NCI-H2171 (cell line): Measurements from ENCODE around the gene CCDC47.
A peak's percentile ranks its signal among the peaks of the same experiment; 100 is the strongest.

Source experiments
- DNase-seq: peaks from one replicate; lab custom pipeline; 2025; lab: John Stamatoyannopoulos, UW

Gene CCDC47

DNA sequence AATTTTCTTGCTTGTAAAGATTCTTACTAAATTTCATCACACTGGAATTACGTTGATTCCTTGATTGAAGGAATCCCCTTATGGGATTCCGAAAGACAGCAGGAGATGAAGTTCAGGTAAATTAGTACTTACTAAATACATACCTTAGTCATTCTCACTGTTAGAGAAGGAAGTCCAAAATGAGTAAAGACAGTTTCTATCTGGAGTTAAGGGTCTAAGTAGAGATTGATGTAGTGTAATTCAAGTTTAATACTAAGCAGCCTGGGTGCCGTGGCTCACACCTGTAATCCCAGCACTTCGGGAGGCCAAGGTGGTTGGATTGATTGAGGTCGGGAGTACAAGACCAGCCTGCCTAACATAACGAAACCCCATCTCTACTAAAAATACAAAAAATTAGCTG is 10.1 kb upstream of the CCDC47 start:
- DNase-seq, result no peak

DNA sequence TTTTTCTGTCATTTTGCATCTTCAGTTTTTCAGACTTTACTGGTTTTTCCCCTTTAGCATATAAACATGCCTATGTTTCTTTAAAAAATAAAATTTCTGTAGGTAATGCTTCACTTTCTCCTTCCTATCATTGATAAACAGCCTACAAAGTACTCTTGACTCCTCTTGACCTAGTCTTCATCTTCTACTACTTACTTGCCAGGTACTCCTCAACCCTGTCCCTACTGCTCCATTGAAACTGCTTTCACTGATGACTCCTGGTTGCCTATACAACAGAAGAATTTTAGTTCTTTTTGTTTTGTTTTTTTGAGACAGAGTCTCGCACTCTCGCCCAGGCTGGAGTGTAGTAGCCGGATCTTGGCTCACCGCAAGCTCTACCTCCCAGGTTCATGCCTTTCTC is 7.5 kb upstream of the CCDC47 start:
- DNase-seq, result no peak

DNA sequence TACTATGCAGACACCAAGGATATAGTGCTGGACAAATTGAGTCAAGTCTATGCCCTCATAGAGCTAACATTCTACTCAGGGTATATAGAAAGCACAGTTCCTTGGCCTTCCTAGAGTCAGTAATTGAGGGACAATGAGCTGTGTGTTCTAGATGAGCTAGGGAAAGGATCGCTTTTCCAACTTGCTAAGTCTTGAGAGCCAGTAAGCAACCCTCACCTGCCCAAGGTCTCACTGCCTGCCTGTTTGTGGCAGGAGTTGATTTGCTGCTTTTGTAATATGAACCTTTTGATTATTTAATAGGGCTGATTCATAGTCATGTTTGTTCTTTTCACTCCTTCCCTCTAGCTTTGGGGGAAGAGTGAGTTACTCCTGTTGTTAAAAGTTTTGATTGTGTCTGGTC is 7.1 kb upstream of the CCDC47 start:
- DNase-seq, result no peak

DNA sequence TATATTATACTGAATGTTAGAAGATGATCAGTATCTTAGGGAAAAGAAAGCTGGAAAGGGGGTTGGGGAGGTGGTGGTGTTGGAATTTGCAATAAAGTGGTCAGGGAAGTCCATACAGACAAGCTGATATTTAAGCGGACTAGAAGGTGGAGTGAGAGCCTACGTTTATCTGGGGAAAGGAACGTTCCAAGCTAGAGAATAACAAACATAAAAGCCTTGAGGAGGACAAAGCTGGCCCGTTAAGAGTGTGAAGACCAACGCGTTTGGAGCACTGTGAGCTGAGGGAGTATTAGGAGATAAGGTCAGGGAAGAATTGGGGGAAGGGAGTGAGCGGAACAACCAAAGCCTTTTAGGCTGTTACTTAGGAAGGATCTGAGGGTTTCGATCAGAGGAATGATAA is 2.0 kb upstream of the CCDC47 start:
- no peak for DNase-seq

DNA sequence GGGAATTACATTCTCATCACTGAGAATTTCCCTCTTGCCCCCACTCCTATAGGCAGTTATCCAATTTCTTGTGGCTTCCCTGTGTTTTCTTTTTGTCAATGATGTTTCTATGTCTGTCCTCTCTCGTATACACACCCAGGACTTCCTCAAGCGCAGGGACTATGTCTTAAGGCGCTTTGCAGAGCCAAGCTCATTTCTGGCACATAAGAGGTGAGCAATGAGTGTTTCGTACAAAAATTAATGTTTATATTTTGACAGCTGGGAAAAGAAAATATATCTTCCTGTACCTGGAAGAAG is 1.5 kb upstream of the CCDC47 start:
- DNase-seq, result no peak

DNA sequence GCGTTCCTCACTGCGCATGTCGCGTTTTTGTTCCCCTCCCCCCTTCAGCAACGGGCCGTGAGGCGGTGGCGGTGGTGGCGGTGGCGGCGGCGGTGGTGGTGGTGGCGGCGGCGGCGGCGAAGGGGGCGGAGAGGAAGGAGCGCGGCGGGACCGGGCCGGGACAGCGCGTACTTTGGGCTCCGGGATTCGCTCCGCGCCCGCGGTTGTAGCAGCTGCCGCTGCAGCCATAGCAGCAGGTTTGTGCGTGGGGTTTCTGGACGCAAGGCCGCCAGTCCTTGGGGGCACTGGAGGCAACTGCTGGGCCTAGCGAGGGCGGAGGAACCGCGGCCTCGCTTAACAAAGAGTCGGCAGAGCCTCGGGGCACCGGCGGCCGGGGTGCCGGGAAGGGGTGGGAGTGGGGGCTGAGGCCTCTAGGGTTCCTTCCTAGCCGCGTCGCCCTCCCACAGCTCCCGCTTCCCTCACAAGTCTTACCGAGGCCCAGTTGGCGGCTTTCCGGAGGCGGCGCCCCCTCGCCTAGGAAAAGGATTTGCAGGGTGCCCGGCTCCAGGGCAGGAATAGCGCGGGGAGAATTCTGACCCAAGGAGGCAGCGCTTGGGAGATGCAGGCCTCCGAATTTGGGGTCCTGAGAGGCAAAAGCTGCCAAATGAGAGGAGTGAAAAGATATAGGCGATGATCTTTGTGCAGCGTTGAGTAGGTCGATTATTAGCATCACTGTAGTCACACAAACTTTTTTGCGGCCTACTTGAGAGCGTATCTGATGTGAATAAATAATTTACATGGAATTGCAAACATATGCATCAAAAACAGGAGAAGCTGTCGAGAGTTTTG is 958 bp upstream of the CCDC47 start, which contains the start of gene DDX42:
Gene DDX42, plus strand, starts transcription at position 30 of the 828 bp plus-strand sequence. CDS start 12,880 bp downstream, outside the sequence.
- peak; percentile 84 for DNase-seq

DNA sequence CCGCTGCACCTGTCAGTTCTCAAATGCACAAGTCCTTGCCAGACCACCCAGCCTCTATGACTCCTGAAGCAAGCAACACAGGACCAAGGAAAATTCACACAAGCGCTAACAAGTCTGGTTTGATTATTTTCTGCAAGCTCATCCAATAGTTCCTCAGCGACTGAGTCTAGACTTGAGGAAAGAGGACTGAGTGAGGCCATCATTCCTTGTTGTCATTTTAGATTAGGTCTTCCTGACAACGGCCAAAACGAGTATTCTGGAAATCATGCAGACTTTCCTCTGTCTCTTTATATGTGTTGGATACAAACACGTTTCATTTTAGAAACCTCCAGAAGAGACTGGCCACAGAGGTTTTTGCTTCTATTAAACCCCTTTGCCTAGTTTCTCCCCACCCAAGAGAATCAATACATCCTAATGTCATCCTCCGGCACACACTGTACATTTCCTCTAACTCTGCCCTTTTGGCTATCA is 561 bp downstream of the CCDC47 start:
- no peak for DNase-seq

DNA sequence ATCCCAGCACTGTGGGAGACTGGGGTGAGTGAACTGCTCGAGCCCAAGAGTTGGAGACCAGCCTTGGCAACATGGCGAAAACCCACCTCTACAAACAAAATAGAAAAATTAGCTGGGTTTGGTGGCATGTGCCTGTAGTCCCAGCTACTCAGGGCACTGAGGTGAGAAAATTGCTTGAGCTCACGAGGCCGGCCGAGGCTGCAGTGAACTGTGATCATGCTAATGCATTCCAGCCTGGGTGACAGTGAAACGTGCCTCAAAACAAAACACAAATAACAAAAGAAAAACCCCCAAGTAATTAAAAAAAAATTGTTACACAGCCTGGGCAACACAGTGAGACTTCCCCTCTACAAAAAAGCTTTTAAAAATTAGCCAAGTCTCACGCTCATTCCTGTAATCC is 5.0 kb downstream of the CCDC47 start:
- no peak for DNase-seq

DNA sequence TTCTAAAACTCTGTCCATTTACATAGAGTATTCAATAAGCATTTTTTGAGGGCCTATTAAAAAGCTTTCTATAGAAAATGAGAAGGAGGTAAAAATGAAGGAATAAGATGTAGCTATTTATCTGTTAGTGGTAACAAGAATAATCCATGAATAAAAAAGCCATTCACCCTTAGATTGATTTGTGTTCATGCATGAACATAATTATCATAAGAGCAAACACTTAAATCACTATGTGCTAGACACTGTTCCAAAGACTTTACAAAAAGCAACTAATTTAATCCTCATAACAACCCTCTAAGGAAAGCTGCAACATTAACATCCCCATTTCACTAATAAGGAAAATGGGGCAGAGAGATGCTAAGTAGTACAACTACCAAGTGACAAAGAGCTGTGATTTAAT is 6.6 kb downstream of the CCDC47 start:
- no peak for DNase-seq

DNA sequence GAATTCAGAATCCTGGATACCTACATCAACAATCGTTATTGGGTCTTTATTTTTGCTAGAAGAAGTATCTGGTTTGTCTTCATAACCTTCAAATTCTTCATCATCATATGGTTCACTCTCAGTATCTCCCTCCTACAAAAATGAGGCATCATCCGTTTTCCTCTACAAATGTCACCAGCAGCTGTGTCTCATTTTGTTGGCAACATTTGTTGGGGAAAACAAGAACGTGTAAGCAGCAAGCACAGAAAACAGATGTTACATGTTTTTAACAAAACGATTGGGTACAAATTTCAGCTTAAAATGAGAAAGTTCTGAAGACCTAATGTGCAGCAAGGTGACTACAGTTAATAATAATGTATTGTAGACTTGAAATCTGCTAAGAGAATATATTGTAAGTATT is 8.7 kb downstream of the CCDC47 start:
- no peak for DNase-seq

DNA sequence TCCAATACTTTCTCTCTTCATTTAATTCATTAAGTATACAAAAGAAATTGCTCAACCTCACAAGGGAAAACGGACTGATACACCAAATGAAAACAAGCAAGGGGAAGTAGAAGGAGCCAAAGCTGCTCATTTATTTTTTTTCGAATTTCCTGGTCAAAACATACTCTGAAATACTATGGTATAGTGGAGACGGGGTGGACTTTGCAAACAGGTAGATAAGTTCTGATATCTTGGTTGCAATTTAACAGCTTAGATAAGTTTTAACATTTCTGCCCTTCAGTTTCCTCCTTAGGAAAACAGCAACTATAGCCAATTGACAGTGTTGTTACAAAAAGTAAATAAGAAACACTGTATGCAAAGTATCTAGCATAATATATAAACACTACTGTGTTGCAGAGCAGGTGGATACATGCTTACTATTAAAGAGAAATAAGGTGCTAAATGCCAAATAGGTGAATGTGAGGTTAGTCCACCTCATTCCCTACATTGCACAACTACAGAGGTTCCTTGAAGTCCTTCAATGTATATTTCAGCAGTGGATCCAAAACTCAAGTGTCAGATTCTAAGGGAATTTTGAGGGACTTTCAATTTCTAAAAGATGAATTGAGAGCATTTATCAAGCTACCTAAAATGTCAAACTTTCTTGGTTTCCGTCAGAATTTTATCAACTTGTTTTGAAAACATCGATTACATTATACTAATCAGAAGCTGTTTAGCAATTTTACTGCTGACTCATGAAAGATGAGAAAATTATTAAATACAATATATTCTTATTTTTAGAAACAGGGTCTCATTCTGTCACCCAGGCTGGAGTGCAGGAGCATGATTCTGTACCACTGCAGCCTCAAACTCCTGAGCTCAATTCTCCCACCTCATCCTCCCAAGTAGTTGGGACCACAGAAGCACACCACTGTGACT is 11.0 kb downstream of the CCDC47 start:
- no peak for DNase-seq

DNA sequence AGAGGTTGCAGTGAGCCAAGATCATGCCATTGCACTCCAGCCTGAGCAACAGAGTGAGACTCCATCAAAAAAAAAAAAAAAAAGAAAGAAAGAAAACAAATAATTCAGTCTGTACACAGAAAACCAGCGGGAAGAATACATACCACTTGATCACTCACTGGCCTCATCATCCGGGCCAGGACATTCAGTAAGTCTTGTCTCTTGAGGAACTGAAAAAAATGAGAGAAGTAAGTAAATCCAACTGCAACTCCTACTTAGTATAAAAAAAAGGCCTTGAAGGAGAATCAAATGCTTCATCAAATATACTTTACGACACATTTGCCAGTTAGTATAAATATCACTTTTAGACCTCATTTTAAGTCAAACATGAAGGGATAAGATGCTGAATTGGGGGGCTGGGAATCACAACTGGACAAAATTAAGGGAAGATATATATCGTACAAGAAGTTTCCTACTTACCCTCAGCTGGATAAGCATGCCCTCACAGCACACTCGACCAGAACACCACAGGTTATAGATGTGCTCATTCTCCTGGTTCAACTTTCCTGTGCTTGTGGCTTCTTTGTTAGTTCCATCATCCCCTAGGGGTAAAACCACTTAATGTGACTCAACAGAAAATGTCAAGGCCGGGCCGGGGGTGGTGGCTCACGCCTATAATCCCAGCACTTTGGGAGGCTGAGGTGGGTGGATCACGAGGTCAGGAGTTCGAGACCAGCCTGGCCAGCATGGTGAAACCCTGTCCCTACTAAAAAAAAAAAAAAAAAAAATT is 12.4 kb downstream of the CCDC47 start:
- DNase-seq, result no peak

DNA sequence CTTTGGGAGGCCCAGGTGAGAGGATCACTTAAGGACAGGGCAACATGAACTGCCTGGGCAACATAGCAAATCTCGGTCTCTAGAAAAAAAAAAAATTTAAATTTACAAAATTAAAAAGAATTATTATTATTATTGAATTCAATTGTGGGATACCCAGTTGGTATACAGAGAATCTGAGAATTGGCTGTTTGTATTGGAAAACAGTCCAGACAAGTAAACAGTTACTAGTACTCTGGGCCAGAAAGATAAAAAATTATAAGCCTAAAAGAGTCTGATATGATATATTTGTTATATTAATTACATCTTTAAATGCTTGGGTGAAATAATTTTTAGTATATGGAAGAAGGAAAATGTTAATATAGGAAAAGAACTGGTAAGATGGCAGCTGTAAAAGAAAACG is 15.0 kb downstream of the CCDC47 start:
- no peak for DNase-seq

DNA sequence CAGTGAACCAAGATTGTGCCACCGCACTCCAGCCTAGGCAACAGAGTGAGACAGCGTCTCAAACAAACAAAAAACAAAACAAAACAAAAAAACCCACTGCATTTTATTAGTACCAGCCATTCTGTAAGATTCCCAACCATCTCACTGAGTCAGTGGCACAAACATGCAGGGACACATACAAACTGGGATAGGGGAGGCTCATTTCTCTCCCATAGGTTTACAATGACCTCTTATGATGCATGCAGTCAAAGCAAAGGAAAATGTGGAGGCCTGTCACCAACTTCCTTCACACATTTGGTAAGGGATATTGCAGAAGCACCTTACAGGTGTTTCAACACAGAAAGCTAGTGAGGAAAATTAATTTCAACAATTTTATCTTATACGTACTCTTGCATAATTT is 19.4 kb downstream of the CCDC47 start:
- no peak for DNase-seq

DNA sequence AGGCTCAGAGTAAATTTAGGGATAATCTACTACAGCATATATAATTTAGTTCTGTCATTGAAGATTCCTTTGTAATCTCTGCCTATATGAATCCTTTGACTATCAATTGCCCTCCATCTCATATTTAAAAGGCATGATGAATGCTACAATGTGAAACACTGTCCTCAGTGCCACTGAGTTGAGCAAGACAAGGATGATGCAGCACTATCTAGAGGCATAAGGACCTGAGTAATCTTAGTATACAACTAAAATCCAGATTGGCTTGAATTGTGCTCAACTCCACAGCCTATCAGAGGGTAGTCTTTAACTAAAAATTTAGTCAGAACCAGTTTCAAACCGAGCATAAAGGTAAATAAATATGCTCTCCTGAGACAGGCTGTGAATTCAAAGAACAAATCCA is 20.2 kb downstream of the CCDC47 start:
- DNase-seq, result no peak

DNA sequence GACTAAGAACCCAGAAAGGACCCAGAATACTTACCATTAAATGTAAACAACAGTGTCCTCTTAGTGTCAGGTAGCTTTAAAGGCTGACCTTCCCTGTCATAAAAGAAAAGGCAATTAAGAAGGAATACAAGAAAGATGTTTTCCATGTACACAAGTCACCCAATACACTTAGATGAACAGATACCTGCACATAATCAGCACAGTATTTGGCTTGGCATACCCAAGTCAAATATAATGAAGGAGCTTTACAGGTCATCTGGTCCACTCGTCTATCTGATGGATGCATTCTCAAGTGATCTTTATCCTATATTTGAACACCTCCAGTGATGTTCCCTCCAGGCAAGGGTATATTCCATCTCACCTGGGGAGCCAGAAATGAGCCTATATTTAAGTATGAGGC is 20.7 kb downstream of the CCDC47 start:
- no peak for DNase-seq

DNA sequence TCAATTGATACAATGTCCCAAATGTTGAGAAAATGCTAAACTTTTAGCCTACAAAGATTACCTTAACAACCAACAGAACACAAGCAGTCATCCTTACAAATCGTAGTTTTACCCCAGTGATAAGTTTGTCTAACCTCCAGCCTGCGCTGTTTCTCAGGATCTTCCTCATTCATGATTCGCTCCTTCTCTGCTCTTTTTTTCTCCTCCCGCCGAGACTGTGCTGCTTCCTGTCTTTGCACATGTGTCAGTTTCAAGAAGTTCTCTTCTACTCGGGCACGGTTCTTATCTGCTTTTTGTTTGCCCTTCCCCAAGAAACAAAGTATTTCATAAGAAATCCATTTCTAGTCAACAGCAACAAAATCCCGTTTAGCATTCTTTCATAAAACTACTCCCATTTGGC is 21.6 kb downstream of the CCDC47 start:
- DNase-seq, result no peak

DNA sequence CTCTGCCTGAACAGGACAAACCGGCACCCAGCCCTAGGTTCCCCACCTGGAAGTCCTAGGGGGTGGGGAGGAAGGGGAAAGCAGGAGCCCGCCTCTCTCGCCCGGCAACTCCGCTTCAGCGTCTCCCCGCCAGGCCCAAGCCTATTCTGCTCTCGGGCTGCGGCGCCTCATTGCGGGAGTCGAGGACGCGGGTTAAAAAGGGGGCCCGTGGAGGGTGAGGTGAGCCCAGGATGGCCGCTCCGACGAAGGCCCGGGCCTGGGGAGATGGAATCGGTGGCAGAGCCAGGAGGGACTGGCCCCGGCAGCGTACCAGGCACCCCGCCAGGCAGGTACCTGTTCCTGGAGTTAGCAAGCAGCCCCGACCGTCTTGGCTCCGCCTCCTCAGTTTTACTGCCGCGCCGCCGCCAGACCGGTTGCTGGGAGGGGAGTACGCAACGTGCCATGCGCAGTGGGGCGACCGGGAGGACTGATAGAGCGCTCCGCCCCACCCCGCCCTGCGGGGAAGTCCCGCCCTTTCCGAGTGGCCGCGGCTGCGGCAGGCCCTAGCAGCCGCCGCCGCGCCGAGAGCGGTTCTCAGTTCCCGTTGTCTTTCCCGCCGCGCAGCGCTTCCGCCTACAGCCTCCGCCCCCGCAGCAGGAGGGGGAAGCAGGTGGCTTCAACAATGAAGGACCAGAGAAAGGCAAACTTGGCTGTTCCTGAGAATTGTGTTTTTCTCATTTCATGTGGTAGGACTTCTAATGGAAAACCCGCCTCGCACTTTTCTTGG is 31.8 kb downstream of the CCDC47 start, which contains the start of gene STRADA:
Gene STRADA, minus strand, starts transcription at position 392 of the 766 bp plus-strand sequence. CDS start 13,430 bp downstream, outside the sequence.
- DNase-seq, result peak; percentile 98

DNA sequence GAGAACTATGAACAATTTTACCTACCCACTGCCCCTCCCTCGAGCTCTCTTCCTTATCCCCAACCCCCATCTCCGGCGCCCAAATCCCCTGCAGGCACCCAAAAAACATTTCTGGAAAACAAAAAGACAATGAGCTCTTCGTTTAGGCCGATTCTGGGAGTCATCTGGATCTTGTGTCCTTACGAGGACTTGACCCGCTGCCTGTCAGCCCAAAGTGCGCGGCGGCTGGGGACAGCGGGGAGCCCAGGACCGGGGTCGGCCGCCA is 32.3 kb downstream of the CCDC47 start:
- peak; percentile 46 for DNase-seq

DNA sequence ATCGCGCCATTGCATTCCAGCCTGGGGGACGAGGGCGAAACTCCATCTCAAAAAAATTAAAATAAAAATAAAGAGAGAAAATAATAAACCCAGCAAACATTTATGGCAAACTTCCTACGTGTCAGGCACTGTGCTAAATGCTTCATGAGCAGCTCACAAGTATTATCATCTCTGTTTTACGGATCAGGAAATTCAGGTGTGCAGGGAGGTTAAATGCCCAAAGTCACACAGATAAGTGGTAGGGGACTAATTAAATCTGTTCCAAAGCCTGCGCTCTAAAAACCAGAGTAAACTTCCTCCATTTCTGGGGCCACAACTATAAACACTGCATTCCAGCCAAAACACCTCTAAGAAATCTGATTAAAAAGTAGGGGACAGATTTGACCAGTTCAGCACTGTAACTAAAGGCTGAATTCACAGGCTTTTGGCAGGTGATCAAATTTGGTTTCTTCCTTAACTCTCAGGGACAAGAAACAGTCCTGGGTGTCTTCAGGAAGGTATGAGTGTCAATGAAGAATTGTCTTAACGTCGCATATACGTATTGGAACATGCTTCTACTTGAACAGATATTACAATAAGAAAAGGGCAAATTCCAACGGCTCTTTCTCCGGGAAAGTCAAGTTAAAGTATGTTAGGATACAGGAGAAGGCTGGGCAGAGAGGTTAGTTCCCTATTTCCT is 32.8 kb downstream of the CCDC47 start:
- DNase-seq, result no peak

DNA sequence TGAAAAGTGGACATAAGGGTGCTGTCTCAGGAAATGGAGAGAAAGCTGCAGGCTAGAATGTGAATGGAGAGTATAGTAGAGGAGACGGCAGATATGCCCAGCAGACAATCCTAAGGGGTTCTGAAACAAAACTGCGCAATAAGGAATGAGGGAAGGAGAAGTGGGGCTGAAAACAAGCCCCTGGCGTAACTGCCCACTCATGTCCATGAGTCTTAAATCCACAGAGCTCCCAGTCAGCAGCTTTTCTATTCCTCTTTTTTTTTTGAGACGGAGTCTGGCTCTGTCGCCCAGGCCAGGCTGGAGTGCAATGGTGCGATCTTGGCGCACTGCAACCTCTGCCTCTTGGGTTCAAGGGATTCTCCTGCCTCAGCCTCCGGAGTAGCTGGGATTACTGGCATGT is 37.7 kb downstream of the CCDC47 start:
- DNase-seq, result no peak
